Tibial nerve (tissue), 4 donors: ENCODE data around the gene TBRG4.

ENCODE experiments used
- EP300 ChIP-seq, 2 donors: sonication (generic); formaldehyde crosslinking; IDR thresholded peaks; one replicate each; pipeline ENCODE4 v1.6.1; 2017; ENCODE audit warnings: antibody characterized with exemption in 2 of 2, mild to moderate bottlenecking in 1 of 2
- POLR2A ChIP-seq, 2 donors: fragments of 450-650 bp; IDR thresholded peaks; one replicate each; pipeline ENCODE4 v1.6.1; 2017; ENCODE audit warnings: antibody characterized with exemption in 2 of 2, mild to moderate bottlenecking in 2 of 2, moderate library complexity in 2 of 2
- TF ChIP-seq, protein P1 (sequence below), 5 experiments: fragments of 200-600 bp in 3 of 5; fragments of 450-650 bp in 2 of 5; sonication (generic) in 3 of 5; IDR thresholded peaks; one replicate each; pipeline ENCODE4 v1.5.1; 2016 to 2019; ENCODE audit warnings: antibody characterized with exemption in 5 of 5, mild to moderate bottlenecking in 3 of 5, moderate library complexity in 2 of 5

DNA sequence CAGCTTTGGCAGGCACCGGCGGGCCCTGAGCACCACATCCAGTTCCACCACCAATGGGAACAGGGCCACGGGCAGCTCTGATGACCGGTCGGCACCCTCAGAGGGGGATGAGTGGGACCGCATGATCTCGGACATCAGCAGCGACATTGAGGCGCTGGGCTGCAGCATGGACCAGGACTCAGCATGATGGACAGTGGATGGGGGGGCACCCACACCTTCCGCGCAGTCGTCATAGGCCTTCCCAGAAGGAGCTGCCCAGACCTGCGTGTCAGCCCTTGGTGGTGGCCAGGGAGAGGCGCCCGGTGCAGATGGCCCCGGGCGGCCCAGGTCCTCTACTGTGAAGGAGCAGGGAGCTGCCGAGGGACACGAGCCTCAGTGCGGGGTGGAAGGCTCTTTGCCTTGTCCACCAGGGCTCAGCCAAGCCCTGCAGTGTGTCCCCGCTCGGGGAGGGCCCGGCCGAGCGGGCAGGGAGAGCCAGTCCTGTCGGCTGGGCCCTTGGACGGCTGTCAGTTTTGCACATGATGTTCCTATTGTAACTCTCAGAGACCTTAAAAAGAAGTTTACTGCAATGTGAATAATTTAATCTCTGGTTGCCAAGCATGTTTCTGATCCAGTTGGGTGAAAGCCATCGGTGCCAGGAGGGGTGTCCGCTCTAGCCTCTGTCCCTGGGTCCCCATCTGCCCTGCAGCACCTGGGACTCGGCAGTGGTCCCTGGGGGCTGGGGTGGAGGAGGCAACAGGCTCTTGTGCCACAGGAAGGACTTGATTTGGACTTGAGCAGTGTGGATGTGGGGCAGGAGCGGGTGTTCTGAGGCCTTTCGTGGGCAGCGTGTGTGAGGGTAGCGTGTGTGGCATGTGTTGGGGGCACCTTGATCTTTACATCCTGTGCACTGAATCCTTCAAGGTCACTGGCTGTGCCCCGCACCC is 35.4 kb downstream of the TBRG4 start:
- TF ChIP-seq, protein P1, sequence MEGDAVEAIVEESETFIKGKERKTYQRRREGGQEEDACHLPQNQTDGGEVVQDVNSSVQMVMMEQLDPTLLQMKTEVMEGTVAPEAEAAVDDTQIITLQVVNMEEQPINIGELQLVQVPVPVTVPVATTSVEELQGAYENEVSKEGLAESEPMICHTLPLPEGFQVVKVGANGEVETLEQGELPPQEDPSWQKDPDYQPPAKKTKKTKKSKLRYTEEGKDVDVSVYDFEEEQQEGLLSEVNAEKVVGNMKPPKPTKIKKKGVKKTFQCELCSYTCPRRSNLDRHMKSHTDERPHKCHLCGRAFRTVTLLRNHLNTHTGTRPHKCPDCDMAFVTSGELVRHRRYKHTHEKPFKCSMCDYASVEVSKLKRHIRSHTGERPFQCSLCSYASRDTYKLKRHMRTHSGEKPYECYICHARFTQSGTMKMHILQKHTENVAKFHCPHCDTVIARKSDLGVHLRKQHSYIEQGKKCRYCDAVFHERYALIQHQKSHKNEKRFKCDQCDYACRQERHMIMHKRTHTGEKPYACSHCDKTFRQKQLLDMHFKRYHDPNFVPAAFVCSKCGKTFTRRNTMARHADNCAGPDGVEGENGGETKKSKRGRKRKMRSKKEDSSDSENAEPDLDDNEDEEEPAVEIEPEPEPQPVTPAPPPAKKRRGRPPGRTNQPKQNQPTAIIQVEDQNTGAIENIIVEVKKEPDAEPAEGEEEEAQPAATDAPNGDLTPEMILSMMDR (IDR thresholded peaks at IDR 0.05): no peak
- no peak for TF ChIP-seq POLR2A (IDR thresholded peaks at IDR 0.05)
- no peak for TF ChIP-seq EP300 (IDR thresholded peaks at IDR 0.05)
